NCI-H748 (cell line): ENCODE measurements around the gene CBFA2T2.
"Not testable (repeated sequence)": the region's sequence is repeated elsewhere in the genome, so short reads cannot be mapped to it uniquely, and the experiment has no call there.

Experiments
- DNase-seq: peaks from one replicate; lab custom pipeline; 2025; ENCODE audit not compliant: unreplicated experiment; lab: John Stamatoyannopoulos, UW

The CBFA2T2 gene

GRCh38 chr20:33503564-33503963 lies 13.7 kb downstream of the CBFA2T2 start:
- DNase-seq: no peak

- DNase-seq: no peak
Measured at GRCh38 chr20:33506576-33506975, 16.7 kb downstream of the CBFA2T2 start.

- no peak for DNase-seq
Measured at GRCh38 chr20:33507461-33507860, 17.6 kb downstream of the CBFA2T2 start.

GRCh38 chr20:33508015-33508414 lies 18.1 kb downstream of the CBFA2T2 start:
- DNase-seq: not testable (repeated sequence)

- DNase-seq: not testable (repeated sequence)
Measured at GRCh38 chr20:33509057-33509456, 19.2 kb downstream of the CBFA2T2 start.

GRCh38 chr20:33511876-33512275 lies 22.0 kb downstream of the CBFA2T2 start:
- not testable (repeated sequence) for DNase-seq

GRCh38 chr20:33515569-33516216 lies 25.8 kb downstream of the CBFA2T2 start:
- DNase-seq: no peak

- DNase-seq: peak; percentile 42
Measured at GRCh38 chr20:33516882-33517281, 27.0 kb downstream of the CBFA2T2 start.

GRCh38 chr20:33518071-33518470 lies 28.2 kb downstream of the CBFA2T2 start:
- DNase-seq: no peak

GRCh38 chr20:33521461-33521860 lies 31.6 kb downstream of the CBFA2T2 start:
- peak; percentile 99 for DNase-seq

GRCh38 chr20:33522256-33522820 lies 32.4 kb downstream of the CBFA2T2 start:
- peak; percentile 46 for DNase-seq

- DNase-seq: no peak
Measured at GRCh38 chr20:33524261-33524660, 34.4 kb downstream of the CBFA2T2 start.

- no peak for DNase-seq
Measured at GRCh38 chr20:33526769-33527168, 36.9 kb downstream of the CBFA2T2 start.

GRCh38 chr20:33531047-33531877 lies 41.4 kb downstream of the CBFA2T2 start:
- no peak for DNase-seq

GRCh38 chr20:33531885-33532284 lies 42.0 kb downstream of the CBFA2T2 start:
- no peak for DNase-seq

GRCh38 chr20:33532753-33533459 lies 43.0 kb downstream of the CBFA2T2 start:
- peak; percentile 28 for DNase-seq

- not testable (repeated sequence) for DNase-seq
Measured at GRCh38 chr20:33535717-33536116, 45.8 kb downstream of the CBFA2T2 start.

- DNase-seq: no peak
Measured at GRCh38 chr20:33537608-33538007, 47.7 kb downstream of the CBFA2T2 start.

GRCh38 chr20:33539129-33539528 lies 49.2 kb downstream of the CBFA2T2 start:
- DNase-seq: no peak

GRCh38 chr20:33540427-33540826 lies 50.5 kb downstream of the CBFA2T2 start:
- no peak for DNase-seq

GRCh38 chr20:33541074-33541473 lies 51.2 kb downstream of the CBFA2T2 start:
- DNase-seq: no peak
